GM12872 (cell line): Measurements from ENCODE around the gene DERA.

Experiments used
- CTCF ChIP-seq: IDR thresholded peaks from 3 replicates; pipeline ENCODE4 v1.5.1; 2011; ENCODE audit warnings: low read depth, mild to moderate bottlenecking, low read length, moderate library complexity; ENCODE audit not compliant: insufficient read depth

The DERA gene

GRCh38 chr12:15932971-15933370 lies 21.8 kb downstream of the DERA start:
- no peak for TF ChIP-seq CTCF

- no peak for TF ChIP-seq CTCF
These were observed 22.6 kb downstream of the DERA start for GRCh38 chr12:15933751-15934150.

- no peak for TF ChIP-seq CTCF
These were observed 25.6 kb downstream of the DERA start for GRCh38 chr12:15936751-15937150.

GRCh38 chr12:15937902-15938301 lies 26.8 kb downstream of the DERA start:
- TF ChIP-seq CTCF, result no peak

GRCh38 chr12:15939111-15939510 lies 28.0 kb downstream of the DERA start:
- no peak for TF ChIP-seq CTCF

GRCh38 chr12:15942475-15942874 lies 31.3 kb downstream of the DERA start:
- TF ChIP-seq CTCF, result no peak

- no peak for TF ChIP-seq CTCF
These were observed 44.1 kb downstream of the DERA start for GRCh38 chr12:15955281-15955680.

GRCh38 chr12:15956010-15956409 lies 44.9 kb downstream of the DERA start:
- no peak for TF ChIP-seq CTCF
